ENCODE measurements around the gene TUBB1. TPM values are rescaled to one million over a fixed set of nuclear protein-coding genes. Genes with fewer than 3 reads are reported as not detected.

The TUBB1 gene
- total and polyA plus RNA-seq, 2 experiments from 2014 or later = 0.03 TPM; not detected in 1

- H3K4me3 ChIP-seq = peak within 1 kb of the TSS; percentile 82
- no peaks in the 10 kb centered on the region for H3K9me3 ChIP-seq (ENCODE audit: low read depth)
- no peaks in the 10 kb centered on the region for H3K27me3 ChIP-seq
- peaks cover 40% of the 10 kb centered on the region for H3K36me3 ChIP-seq
- no peak for TF ChIP-seq CTCF (IDR thresholded peaks at IDR 0.05; ENCODE audit: low read depth, low read length)
- DNase-seq (ENCODE audit: low read depth in 1 of 2, low spot score in 1 of 2) = peak; percentile 97
- peaks cover 24% of the 10 kb centered on the region for H3K4me1 ChIP-seq (ENCODE audit: low read depth)
- peak within 1 kb of the TSS; percentile 90 for H3K27ac ChIP-seq
These were observed 12.9 kb downstream of the TUBB1 start, which contains the start of gene ATP5F1E for GRCh38 chr20:59032023-59032712. ATP5F1E (minus strand) TSS chr20:59032335; CDS start chr20:59032251, 84 bp downstream.

GRCh38 chr20:59032713-59033059 is 13.5 kb downstream of the TUBB1 start:
- DNase-seq (ENCODE audit: low read depth in 1 of 2, low spot score in 1 of 2) = peak in 1 of 2 donors; percentile 42
- TF ChIP-seq CTCF (IDR thresholded peaks at IDR 0.05; ENCODE audit: low read depth, low read length) = peak; percentile 21
- H3K36me3 ChIP-seq = peaks cover 44% of the 10 kb centered on the region
- H3K27ac ChIP-seq = peak overlapping the region; percentile 77
- no peaks in the 10 kb centered on the region for H3K9me3 ChIP-seq (ENCODE audit: low read depth)
- peaks cover 24% of the 10 kb centered on the region for H3K4me1 ChIP-seq (ENCODE audit: low read depth)
- no peaks in the 10 kb centered on the region for H3K27me3 ChIP-seq
- H3K4me3 ChIP-seq = peak overlapping the region; percentile 82

GRCh38 chr20:59033093-59033492 is 13.9 kb downstream of the TUBB1 start:
- H3K36me3 ChIP-seq = peaks cover 48% of the 10 kb centered on the region

GRCh38 chr20:59033616-59034165 is 14.5 kb downstream of the TUBB1 start:
- no peaks in the 10 kb centered on the region for H3K27me3 ChIP-seq
- peaks cover 24% of the 10 kb centered on the region for H3K4me1 ChIP-seq (ENCODE audit: low read depth)
- peaks cover 43% of the 10 kb centered on the region for H3K36me3 ChIP-seq
- peak overlapping the region; percentile 77 for H3K27ac ChIP-seq
- TF ChIP-seq CTCF (IDR thresholded peaks at IDR 0.05; ENCODE audit: low read depth, low read length) = no peak
- H3K9me3 ChIP-seq (ENCODE audit: low read depth) = no peaks in the 10 kb centered on the region
- H3K4me3 ChIP-seq = peak overlapping the region; percentile 82
- DNase-seq (ENCODE audit: low read depth in 1 of 2, low spot score in 1 of 2) = no peak

More at GRCh38 chr20:59033093-59033492, 13.9 kb downstream of the TUBB1 start:
- DNase-seq (ENCODE audit: low read depth in 1 of 2, low spot score in 1 of 2) = no peak
- Histone ChIP-seq H3K4me3 (peak overlapping the region; percentile 82), H3K4me1 (ENCODE audit: low read depth) (peaks cover 24% of the 10 kb centered on the region), H3K27me3 (no peaks in the 10 kb centered on the region), H3K27ac (peak overlapping the region; percentile 77), H3K9me3 (ENCODE audit: low read depth) (no peaks in the 10 kb centered on the region)
- TF ChIP-seq CTCF (IDR thresholded peaks at IDR 0.05; ENCODE audit: low read depth, low read length) = no peak

GRCh38 chr20:59035381-59035780 is 16.2 kb downstream of the TUBB1 start:
- H3K27me3 ChIP-seq = no peaks in the 10 kb centered on the region
- no peak for TF ChIP-seq CTCF (IDR thresholded peaks at IDR 0.05; ENCODE audit: low read depth, low read length)
- no peak overlapping the region for H3K4me3 ChIP-seq
- peaks cover 17% of the 10 kb centered on the region for H3K4me1 ChIP-seq (ENCODE audit: low read depth)
- no peak overlapping the region for H3K27ac ChIP-seq
- H3K36me3 ChIP-seq = peaks cover 30% of the 10 kb centered on the region
- no peak for DNase-seq (ENCODE audit: low read depth in 1 of 2, low spot score in 1 of 2)
- H3K9me3 ChIP-seq (ENCODE audit: low read depth) = no peaks in the 10 kb centered on the region
